OCI-LY7 (cell line): Measurements from ENCODE around the gene RNF214.

ENCODE experiments used
- EZH2phosphoT487 ChIP-seq: fragments of 200-600 bp; sonication (generic); IDR thresholded peaks from 2 replicates; pipeline ENCODE4 v1.6.1; 2018; ENCODE audit warnings: low read depth, borderline replicate concordance, mild to moderate bottlenecking, mixed run types, antibody characterized with exemption, low read length, moderate library complexity, mixed read lengths
- TF ChIP-seq, protein P1 (sequence below): fragments of 200-600 bp; sonication (generic); conservative IDR thresholded peaks from 2 replicates; pipeline ENCODE4 v1.5.1; 2014; ENCODE audit warnings: mild to moderate bottlenecking, antibody characterized with exemption, low read length, moderate library complexity, mixed read lengths

- TF ChIP-seq, protein P1, sequence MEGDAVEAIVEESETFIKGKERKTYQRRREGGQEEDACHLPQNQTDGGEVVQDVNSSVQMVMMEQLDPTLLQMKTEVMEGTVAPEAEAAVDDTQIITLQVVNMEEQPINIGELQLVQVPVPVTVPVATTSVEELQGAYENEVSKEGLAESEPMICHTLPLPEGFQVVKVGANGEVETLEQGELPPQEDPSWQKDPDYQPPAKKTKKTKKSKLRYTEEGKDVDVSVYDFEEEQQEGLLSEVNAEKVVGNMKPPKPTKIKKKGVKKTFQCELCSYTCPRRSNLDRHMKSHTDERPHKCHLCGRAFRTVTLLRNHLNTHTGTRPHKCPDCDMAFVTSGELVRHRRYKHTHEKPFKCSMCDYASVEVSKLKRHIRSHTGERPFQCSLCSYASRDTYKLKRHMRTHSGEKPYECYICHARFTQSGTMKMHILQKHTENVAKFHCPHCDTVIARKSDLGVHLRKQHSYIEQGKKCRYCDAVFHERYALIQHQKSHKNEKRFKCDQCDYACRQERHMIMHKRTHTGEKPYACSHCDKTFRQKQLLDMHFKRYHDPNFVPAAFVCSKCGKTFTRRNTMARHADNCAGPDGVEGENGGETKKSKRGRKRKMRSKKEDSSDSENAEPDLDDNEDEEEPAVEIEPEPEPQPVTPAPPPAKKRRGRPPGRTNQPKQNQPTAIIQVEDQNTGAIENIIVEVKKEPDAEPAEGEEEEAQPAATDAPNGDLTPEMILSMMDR, result no peak
- TF ChIP-seq EZH2phosphoT487, result no peak
Measured at GRCh38 chr11:117309310-117309709, 76.8 kb downstream of the RNF214 start.
